HG02642 (cell line): Measurements from ENCODE around the gene ALOX15.
"Not testable (repeated sequence)": the region's sequence is repeated elsewhere in the genome, so short reads cannot be mapped to it uniquely, and the experiment has no call there.

Source experiments
- ATAC-seq: cut with Tn5 transposase; IDR thresholded peaks from one replicate; pipeline ENCODE4 v1.9.1; 2021; ENCODE audit warnings: mild to moderate bottlenecking; ENCODE audit not compliant: unreplicated experiment, poor library complexity

Gene ALOX15

DNA sequence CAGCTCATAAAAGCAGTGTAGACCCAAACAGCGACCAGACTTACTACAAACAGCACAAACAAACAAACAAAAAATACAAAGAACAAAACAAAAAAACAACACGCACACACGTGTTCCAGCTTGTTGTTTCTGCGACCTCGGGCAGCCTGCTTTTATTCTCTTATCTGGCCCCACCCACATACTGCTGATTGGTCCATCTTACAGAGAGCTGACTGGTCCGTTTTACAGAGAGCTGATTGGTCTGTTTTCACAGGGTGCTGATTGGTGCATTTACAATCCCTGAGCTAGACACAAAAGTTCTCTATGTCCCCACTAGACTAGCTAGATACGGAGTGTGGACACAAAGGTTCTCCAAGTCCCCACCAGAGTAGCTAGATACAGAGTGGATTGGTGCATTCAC lies 14.5 kb upstream of the ALOX15 start:
- ATAC-seq = not testable (repeated sequence)

GRCh38 chr17:4652997-4653396 lies 11.5 kb upstream of the ALOX15 start:
- ATAC-seq = no peak

DNA sequence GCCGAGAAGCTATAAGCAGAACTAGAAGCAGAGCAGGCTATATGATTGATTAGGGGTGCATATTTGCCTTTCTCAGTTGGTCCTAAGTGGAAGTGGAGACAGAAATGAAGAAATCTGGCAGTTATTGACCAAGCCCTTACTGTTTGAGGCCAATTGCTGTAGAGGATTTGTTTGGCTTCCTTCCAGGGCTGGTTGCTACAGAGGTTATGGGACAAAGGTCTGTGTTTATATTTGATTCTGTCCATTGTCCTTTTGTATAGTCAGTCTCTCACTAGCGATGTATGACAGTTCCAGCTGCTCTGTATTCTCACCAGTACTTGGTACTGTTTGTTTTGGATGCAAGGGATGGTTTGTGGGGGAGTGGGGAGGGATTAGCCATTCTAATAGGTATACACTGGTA lies 7.3 kb upstream of the ALOX15 start:
- no peak for ATAC-seq

DNA sequence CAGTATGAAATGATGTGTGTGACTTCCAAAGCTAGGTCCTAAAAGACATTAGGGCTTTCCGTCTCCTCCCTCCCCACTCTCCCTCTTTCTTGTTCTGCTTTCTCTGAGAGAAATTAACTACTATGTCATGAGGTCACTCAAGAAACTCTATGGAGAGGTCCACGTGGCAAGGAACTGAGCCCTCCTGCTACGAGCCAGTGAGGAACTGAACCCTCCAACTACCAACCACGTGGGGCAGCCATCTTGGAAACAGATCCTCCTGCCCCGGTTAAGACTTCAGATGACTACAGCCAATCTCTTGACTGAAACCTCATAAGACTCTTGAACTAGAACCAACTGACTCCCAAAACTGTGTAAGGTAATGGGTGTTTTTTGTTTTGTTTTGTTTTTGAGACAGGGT lies 4.2 kb upstream of the ALOX15 start:
- ATAC-seq = no peak

DNA sequence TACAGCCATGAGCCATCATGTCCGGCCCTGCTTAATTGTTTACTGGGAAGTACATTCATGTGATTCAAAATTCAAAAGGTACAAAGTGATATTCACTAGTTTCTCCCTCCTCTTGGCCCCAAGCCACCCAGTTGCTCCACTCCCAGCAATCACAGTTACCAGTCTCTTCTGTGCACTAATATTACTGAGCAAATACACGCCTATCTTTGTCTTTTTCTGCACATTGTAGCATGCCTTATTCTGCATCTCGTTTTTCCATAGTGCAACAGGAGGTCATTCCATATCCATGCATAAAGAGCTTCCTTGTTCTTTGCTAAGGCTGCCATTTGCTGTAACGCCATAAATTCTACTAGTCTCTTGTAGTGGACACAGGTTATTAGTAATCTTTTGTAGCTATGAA lies 2.2 kb upstream of the ALOX15 start:
- ATAC-seq = no peak

GRCh38 chr17:4642286-4642685 lies 808 bp upstream of the ALOX15 start:
- ATAC-seq = no peak

DNA sequence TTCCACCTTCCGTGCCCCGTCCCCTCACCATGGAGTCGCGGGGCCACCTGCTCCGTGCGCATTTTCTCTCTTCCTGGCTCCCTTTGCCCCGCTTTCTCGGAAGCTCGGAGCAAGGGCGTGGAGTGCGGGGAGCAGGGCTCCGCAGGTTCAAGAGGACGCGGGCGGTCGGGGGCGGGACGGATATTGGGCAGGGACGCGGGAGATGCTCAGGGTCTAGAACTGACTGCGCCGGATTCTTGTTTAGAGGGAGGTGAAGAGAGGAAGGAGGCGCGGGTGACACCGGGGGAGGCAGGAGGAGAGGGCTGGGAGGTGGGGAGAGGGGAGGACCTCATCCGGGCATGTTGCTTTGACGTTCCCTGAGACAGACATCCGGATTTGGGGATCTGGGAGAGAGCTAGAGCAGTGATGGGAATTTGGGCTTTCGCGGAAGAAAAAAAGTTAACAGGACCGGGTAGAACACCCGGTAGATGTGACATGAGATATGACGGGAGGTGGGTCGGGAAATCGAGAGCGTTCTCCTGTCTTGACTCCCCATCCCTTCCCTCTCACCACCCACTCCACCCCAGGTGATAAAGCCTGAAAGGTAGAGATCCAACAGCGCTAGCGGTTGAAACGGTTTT lies 799 bp downstream of the ALOX15 start:
- not testable (repeated sequence) for ATAC-seq

GRCh38 chr17:4639301-4640059 lies 2.0 kb downstream of the ALOX15 start:
- ATAC-seq = not testable (repeated sequence)

DNA sequence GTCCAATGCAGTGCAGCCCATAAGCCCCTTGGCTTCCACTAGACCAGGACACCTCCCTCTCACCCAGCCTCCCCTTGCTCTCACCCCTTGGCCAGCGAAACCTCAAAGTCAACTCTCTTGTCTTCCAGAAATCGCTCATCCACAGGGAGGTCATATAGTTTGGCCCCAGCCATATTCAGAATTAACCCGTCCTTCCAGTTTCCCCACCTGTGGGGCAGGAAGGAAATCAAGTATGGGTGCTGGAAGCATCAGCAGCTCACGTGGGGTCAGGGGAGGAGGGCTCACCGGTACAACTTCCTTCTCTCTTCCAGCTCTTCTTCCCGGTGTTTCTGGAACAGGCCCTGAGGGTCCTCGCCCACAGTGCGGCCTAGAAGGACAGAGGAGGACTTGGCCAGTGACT lies 2.7 kb downstream of the ALOX15 start:
- ATAC-seq = not testable (repeated sequence)

GRCh38 chr17:4636474-4637100 lies 4.9 kb downstream of the ALOX15 start:
- ATAC-seq = no peak

DNA sequence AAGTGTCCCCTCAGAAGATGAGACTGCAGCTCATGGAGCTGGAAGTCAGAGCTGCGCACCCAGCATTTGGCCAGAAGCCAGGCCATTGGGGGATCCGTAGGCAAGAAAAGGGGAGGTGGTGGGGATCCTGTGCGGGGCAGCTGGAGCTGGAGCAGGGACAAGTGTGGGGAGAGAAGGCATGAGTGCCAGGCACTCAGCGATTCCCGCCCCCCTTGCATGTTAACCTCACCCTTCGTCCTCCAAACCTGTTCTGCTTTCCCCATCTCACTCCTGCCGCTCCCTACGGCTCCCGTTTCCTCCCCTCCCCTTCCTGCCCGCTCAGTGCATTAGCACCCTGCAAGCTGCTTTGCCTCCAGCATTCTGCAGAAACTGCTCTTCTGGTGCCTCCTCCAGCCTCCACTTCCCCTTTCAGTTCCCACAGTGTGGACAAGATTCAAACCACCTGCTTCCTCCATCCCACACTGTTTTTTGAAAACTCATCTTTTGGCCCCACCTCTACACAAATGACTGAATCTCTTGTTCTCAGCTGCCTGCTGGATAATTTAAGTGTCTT lies 5.6 kb downstream of the ALOX15 start:
- ATAC-seq = no peak

DNA sequence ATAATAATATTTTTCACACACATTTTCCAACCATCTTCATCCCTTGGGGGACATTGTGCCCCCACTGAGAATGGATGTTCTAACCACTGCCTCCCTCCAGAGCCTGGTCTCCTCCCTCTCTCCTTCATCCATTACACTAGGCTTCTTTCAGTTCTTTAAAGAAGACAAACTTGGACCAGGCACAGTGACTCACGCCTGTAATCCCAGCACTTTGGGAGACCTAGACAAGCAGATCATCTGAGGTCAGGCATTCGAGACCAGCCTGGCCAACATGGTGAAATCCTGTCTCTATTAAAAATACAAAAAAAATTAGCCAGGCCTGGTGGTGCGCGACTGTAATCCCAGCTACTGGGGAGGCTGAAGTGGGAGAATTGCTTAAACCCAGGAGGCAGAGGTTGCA lies 6.5 kb downstream of the ALOX15 start:
- ATAC-seq = no peak

DNA sequence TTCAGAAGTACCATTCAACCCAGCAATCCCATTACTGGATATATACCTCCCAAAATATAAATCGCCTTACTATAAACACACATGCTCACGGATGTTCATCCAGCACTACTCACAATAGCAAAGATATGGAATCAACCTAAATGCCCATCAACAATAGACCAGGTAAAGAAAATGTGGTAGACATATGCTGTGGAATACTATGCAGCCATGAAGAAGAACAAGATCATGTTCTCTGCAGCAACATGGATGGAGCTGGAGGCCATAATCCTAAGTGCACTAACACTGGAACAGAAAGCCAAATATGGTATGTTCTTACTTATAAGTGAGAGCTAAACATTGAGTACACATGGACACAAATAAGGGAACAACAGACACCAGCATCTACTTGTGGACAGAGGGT lies 7.8 kb downstream of the ALOX15 start:
- no peak for ATAC-seq

- ATAC-seq = no peak
These were observed 8.9 kb downstream of the ALOX15 start for GRCh38 chr17:4632581-4632920.

GRCh38 chr17:4631836-4632580 lies 9.5 kb downstream of the ALOX15 start:
- no peak for ATAC-seq

DNA sequence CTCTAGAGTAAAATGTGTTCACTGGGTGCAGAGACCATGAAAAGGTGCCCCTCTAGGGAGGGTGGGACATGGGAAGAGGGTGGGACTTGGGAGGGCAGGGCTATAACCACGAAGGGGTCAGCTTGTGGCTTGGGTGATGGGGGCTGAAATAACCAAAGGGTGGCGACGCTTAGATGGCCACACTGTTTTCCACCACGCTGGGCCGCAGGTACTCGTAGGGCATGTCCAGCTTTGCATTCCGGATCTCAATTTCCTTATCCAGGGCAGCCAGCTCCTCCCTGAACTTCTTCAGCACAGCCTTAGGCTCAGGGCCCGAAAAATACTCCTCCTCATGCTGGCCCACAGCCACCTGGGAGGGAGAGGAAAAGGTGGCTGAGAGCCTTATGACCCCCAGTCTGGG lies 10.0 kb downstream of the ALOX15 start:
- no peak for ATAC-seq

DNA sequence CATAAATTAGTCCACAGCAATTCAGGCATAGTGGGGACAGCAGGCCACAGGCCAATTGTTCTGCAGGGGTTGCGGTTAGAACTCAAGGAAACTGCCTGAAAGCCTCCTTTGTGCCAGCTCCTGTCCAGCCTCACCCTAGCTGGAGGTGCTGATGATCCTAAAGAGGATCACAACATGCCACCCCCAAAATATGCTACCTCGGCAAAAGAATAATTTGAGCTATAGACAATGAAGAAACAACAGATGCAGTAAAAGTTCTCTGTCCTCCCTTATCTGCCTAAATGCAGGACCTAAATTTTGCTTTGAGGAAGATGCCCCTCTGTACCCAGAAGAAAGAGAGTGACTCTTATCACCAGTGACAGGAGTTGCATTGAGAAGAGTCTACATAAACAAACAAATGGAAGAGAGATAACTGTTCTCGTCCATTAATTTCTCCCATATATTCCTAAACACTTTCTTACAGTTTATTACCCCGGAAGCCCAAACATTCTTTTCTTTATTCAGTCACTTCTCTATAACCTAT lies 14.7 kb downstream of the ALOX15 start:
- ATAC-seq = no peak

DNA sequence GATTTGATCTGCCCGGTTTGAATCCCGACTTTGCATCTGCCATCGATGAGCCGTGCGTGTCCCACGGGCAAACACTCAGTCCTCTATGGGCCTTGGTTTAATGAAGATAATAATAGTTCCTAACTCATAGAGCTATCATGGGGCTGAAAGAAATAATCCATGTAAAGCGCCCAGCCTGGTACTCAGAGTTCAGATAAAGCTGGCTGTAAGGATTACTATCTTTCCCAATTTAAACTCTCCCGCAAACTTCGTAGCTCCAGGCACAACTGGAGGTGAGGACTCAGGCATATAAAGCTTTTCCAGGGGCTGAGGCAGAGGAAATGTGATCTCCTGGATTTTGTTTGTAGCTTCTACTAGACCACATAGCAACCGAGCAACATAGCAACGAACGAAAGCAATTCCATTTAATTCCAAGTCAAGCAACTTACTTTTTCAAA lies 16.3 kb downstream of the ALOX15 start:
- ATAC-seq = no peak

- ATAC-seq = not testable (repeated sequence)
These were observed 17.0 kb downstream of the ALOX15 start for GRCh38 chr17:4624451-4624911.

DNA sequence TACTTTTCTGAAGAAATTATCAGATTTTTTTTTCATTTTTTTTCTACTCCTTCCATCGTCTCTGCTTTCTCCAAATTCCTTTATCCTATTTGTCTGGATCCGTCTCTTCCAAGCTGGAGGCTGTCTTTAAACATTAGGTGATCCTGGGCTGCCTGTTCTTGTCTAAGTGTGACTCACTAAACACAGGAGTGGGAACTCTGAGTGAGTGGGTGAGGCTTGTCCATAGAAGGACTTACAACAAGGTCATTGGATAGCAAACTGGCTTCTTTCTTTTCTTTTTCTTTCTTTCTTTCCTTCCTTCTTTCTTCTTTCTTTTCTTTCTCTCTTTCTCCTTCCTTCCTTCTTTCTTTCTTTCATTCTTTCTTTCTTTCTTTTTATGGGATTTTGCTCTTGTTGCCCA lies 18.2 kb downstream of the ALOX15 start:
- no peak for ATAC-seq
